Measurements from ENCODE around the gene GSN. TPM values are rescaled to one million over a fixed set of nuclear protein-coding genes. Genes with fewer than 3 reads are reported as not detected.

The GSN gene
- polyA plus RNA-seq, 3 donors from 2014 or later, result 199 to 325 (median 226) TPM

GRCh38 chr9:121340676-121341392 lies 72.9 kb downstream of the GSN start:
- Mint-ChIP-seq H3K27me3 (ENCODE audit: low read depth in 3 of 3) (no peaks in the 10 kb centered on the region), H3K27ac (peak overlapping the region in 5 of 6 donors; percentile 3 to 77 (median 35)), H3K36me3 (peaks cover 5 to 55% (median 50%) of the 10 kb centered on the region in 3 donors), H3K4me3 (no peak overlapping the region), H3K4me1 (peaks cover 76 to 90% of the 10 kb centered on the region in 2 donors), H3K9me3 (no peaks in the 10 kb centered on the region)
- DNase-seq, result no peak

- H3K4me1 Mint-ChIP-seq, result peaks cover 64 to 87% of the 10 kb centered on the region in 2 donors
- no peaks in the 10 kb centered on the region for H3K27me3 Mint-ChIP-seq (ENCODE audit: low read depth in 3 of 3)
- H3K27ac Mint-ChIP-seq, result peak overlapping the region in 5 of 6 donors; percentile 71 to 89 (median 78)
- H3K36me3 Mint-ChIP-seq, result peaks cover 19 to 60% (median 49%) of the 10 kb centered on the region in 3 donors
- H3K4me3 Mint-ChIP-seq, result peak overlapping the region in 3 of 5 donors; percentile 20 to 47 (median 33)
- no peaks in the 10 kb centered on the region for H3K9me3 Mint-ChIP-seq
- DNase-seq, result no peak
Observed at GRCh38 chr9:121344184-121344583, 76.2 kb downstream of the GSN start.

DNA sequence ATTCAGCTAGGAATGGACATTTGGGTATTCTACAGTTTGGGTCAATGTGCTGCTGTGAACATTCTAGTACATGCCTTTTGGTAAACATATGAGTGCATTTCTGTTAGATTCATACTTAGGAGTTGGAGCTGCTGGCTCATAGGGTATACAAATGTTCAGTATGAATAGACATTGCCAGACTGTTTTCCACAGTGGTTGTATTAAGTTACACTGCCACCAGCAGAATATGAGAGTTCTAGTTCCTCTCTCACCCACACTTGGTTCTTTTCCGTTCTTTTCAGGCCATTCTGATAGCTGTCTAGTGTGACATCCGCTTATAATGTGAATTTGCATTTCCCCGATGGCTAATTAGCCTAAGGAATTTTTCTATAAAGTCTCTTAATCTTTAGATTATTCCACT lies 77.1 kb downstream of the GSN start:
- Mint-ChIP-seq H3K36me3 (peaks cover 24 to 60% (median 48%) of the 10 kb centered on the region in 3 donors), H3K27me3 (ENCODE audit: low read depth in 3 of 3) (no peaks in the 10 kb centered on the region), H3K27ac (peak overlapping the region; percentile 65 to 89 (median 76)), H3K4me1 (peaks cover 63 to 87% of the 10 kb centered on the region in 2 donors), H3K4me3 (peak overlapping the region in 4 of 5 donors; percentile 4 to 33 (median 22)), H3K9me3 (no peaks in the 10 kb centered on the region)
- no peak for DNase-seq

- Mint-ChIP-seq H3K4me1 (peaks cover 76 to 94% of the 10 kb centered on the region in 2 donors), H3K27ac (peak overlapping the region in 4 of 6 donors; percentile 20 to 61 (median 49)), H3K9me3 (no peaks in the 10 kb centered on the region), H3K36me3 (peaks cover 35 to 73% (median 45%) of the 10 kb centered on the region in 3 donors), H3K27me3 (ENCODE audit: low read depth in 3 of 3) (peaks cover 0 to under 1% (median 0%) of the 10 kb centered on the region in 3 donors), H3K4me3 (no peak overlapping the region)
- no peak for DNase-seq
Observed at GRCh38 chr9:121348221-121348620, 80.3 kb downstream of the GSN start.

DNA sequence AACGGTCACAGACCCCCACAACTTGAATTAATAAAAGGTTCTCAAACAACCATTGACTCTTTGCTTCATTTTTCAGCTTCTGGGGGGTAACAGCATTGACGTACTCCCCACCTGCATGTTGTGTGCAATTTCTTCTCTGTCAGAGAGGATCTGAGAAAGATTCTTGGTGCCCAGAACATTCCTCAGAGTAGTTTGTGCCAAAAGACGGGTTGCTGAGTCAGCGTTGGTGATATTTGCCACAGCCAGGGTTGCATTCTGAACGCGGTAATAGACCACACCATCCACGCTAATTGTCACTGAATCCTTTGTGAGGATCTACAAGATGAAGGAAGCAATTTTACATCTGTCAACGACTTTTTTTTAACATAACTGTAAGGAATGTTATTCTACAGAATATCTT lies 81.0 kb downstream of the GSN start:
- no peaks in the 10 kb centered on the region for H3K9me3 Mint-ChIP-seq
- H3K4me3 Mint-ChIP-seq, result no peak overlapping the region
- DNase-seq, result no peak
- H3K4me1 Mint-ChIP-seq, result peaks cover 76 to 94% of the 10 kb centered on the region in 2 donors
- peak overlapping the region in 1 of 6 donors; percentile 60 for H3K27ac Mint-ChIP-seq
- H3K27me3 Mint-ChIP-seq (ENCODE audit: low read depth in 3 of 3), result peaks cover 2 to 6% (median 6%) of the 10 kb centered on the region in 3 donors
- H3K36me3 Mint-ChIP-seq, result peaks cover 35 to 72% (median 46%) of the 10 kb centered on the region in 3 donors

- no peaks in the 10 kb centered on the region for H3K9me3 Mint-ChIP-seq
- peak overlapping the region in 5 of 6 donors; percentile 19 to 87 (median 60) for H3K27ac Mint-ChIP-seq
- H3K27me3 Mint-ChIP-seq (ENCODE audit: low read depth in 3 of 3), result peaks cover 2 to 8% (median 6%) of the 10 kb centered on the region in 3 donors
- peaks cover 38 to 75% (median 46%) of the 10 kb centered on the region in 3 donors for H3K36me3 Mint-ChIP-seq
- peak overlapping the region in 1 of 5 donors; percentile 53 for H3K4me3 Mint-ChIP-seq
- peaks cover 76 to 94% of the 10 kb centered on the region in 2 donors for H3K4me1 Mint-ChIP-seq
- DNase-seq, result no peak
Observed at GRCh38 chr9:121350036-121350435, 82.1 kb downstream of the GSN start.

DNA sequence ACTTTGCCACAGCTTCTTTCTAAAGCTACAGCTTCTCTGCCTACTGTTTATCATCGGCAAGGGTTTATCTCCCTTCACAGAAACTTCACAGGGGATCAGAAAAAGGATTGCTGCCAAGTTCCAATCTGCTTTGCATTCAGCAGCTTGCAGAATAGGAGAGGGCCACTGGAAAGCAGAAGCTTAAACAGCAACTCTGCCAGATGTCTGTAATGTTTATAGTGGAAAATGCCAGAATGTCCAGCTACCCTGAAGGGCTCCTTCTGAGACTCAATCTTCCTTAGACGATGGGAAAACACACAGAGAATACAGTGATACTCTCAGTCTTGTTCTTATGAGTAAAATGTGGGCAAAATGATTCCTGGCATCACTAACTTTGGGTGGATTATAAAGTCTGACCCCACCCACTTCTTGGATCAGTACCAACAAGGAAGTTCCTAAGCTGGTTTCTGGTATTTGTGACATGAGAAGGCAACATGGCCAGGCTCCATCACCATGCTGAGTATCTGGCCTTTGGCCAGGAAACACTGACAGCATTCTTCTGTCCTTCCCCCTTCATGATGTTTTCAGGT lies 83.1 kb downstream of the GSN start:
- peak overlapping the region; percentile 4 to 63 (median 56) for H3K27ac Mint-ChIP-seq
- no peaks in the 10 kb centered on the region for H3K9me3 Mint-ChIP-seq
- no peak for DNase-seq
- H3K4me1 Mint-ChIP-seq, result peaks cover 77 to 97% of the 10 kb centered on the region in 2 donors
- H3K4me3 Mint-ChIP-seq, result peak overlapping the region in 2 of 5 donors; percentile 24 to 36
- peaks cover 2 to 8% (median 6%) of the 10 kb centered on the region in 3 donors for H3K27me3 Mint-ChIP-seq (ENCODE audit: low read depth in 3 of 3)
- peaks cover 44 to 73% (median 49%) of the 10 kb centered on the region in 3 donors for H3K36me3 Mint-ChIP-seq

GRCh38 chr9:121353241-121354061 lies 85.5 kb downstream of the GSN start:
- Mint-ChIP-seq H3K36me3 (peaks cover 37 to 55% (median 38%) of the 10 kb centered on the region in 3 donors), H3K4me1 (peaks cover 83 to 99% of the 10 kb centered on the region in 2 donors), H3K9me3 (no peaks in the 10 kb centered on the region), H3K4me3 (peak overlapping the region; percentile 67 to 87 (median 82)), H3K27me3 (ENCODE audit: low read depth in 3 of 3) (peaks cover 2 to 9% (median 8%) of the 10 kb centered on the region in 3 donors), H3K27ac (peak overlapping the region; percentile 73 to 95 (median 90))
- peak; percentile 90 to 91 (median 91) for DNase-seq

DNA sequence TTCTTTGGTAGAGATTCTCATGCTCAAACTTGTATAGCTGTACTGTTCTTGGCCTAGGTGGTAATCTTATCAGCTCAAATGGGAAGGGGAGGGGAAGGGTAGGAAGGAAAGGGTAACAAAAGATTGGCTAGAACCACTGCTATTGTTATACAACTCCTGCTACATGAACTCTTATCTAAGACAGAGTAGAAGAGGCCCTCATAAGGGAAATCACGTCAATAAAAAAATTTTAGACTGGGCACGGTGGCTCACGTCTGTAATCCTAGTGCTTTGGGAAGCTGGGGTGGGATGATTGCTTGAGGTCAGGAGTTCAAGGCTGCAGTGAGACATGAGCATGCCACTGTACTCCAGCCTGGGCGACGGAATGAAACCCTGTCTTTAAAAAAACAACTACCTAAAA lies 86.2 kb downstream of the GSN start:
- Mint-ChIP-seq H3K4me1 (peaks cover 89 to 99% of the 10 kb centered on the region in 2 donors), H3K27ac (peak overlapping the region; percentile 73 to 95 (median 90)), H3K4me3 (peak overlapping the region; percentile 67 to 87 (median 82)), H3K36me3 (peaks cover 31 to 48% (median 38%) of the 10 kb centered on the region in 3 donors), H3K9me3 (no peaks in the 10 kb centered on the region), H3K27me3 (ENCODE audit: low read depth in 3 of 3) (peaks cover 2 to 9% (median 8%) of the 10 kb centered on the region in 3 donors)
- no peak for DNase-seq

DNA sequence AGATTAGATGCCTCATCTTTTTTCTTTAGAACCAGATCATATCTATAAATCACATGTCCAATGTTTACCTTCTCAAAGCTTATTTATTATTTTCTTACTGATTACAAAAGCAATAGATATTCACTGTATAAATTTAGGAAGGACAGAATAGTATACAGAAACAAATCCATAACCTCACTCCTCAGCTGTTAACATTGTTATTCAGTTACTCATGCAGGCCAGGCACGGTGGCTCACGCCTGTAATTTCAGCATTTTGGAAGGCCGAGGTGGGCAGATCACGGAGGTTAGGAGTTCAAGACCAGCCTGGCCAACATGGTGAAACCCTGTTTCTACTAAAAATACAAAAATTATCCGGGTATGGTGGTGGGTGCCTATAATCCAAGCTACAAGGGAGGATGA lies 86.8 kb downstream of the GSN start:
- peaks cover 90 to 99% of the 10 kb centered on the region in 2 donors for H3K4me1 Mint-ChIP-seq

GRCh38 chr9:121357011-121357410 lies 89.0 kb downstream of the GSN start:
- Mint-ChIP-seq H3K27ac (peak overlapping the region; percentile 85 to 95 (median 92)), H3K27me3 (ENCODE audit: low read depth in 3 of 3) (peaks cover 2 to 9% (median 8%) of the 10 kb centered on the region in 3 donors), H3K36me3 (peaks cover 14 to 28% (median 25%) of the 10 kb centered on the region in 3 donors), H3K4me3 (peak overlapping the region; percentile 74 to 81 (median 79)), H3K4me1 (peaks cover 91 to 98% of the 10 kb centered on the region in 2 donors), H3K9me3 (no peaks in the 10 kb centered on the region)
- peak in 2 of 3 donors; percentile 32 to 33 for DNase-seq

More for the DNA sequence above, 86.8 kb downstream of the GSN start:
- peak overlapping the region; percentile 30 to 82 (median 45) for H3K4me3 Mint-ChIP-seq
- peaks cover 2 to 9% (median 8%) of the 10 kb centered on the region in 3 donors for H3K27me3 Mint-ChIP-seq (ENCODE audit: low read depth in 3 of 3)
- H3K36me3 Mint-ChIP-seq, result peaks cover 27 to 43% (median 34%) of the 10 kb centered on the region in 3 donors
- peak overlapping the region; percentile 73 to 95 (median 88) for H3K27ac Mint-ChIP-seq
- no peaks in the 10 kb centered on the region for H3K9me3 Mint-ChIP-seq
- DNase-seq, result no peak

DNA sequence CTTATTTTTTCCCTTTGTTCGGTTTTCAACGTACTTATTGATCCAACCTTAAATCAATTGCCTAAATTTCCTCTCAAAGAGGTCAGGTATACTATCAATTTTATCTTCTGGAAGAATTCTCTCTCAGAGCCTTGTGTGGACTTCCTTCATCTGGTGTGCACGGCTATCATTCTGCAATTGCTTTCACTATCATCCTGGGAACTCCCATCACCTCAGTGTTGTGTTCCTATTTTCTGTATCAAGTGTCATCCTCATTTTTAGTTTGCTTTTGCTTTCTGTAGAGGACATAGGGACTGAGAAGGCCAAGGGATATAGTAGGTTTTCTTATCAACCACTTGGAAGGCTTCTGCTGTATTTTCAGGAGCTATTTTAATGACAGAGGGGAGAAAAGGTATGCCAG lies 90.8 kb downstream of the GSN start:
- H3K9me3 Mint-ChIP-seq, result no peaks in the 10 kb centered on the region
- peak in 1 of 3 donors; percentile 32 for DNase-seq
- peaks cover 5 to 18% (median 17%) of the 10 kb centered on the region in 3 donors for H3K36me3 Mint-ChIP-seq
- peaks cover 88 to 98% of the 10 kb centered on the region in 2 donors for H3K4me1 Mint-ChIP-seq
- H3K4me3 Mint-ChIP-seq, result peak overlapping the region; percentile 61 to 78 (median 72)
- peaks cover 0 to 5% (median 3%) of the 10 kb centered on the region in 3 donors for H3K27me3 Mint-ChIP-seq (ENCODE audit: low read depth in 3 of 3)
- H3K27ac Mint-ChIP-seq, result peak overlapping the region; percentile 85 to 94 (median 88)

Measured in immature natural killer cell (primary cell).